M059J (cell line): ENCODE results near the gene TAOK3. TPM values are rescaled to one million over a fixed set of nuclear protein-coding genes. Genes with fewer than 3 reads are reported as not detected.
A peak's percentile ranks its signal among the peaks of the same experiment; 100 is the strongest.
"Not testable (repeated sequence)": the region's sequence is repeated elsewhere in the genome, so short reads cannot be mapped to it uniquely, and the experiment has no call there.

ENCODE experiments used
- DNase-seq: peaks from one replicate; pipeline ENCODE4 v3.0.0-alpha.2; 2012; ENCODE audit warnings: low read depth
- total RNA-seq: library from RNA; depleted of rRNA; stranded (reverse); fragments of >200 nt; shearing (Covaris generic); gene quantifications from 2 replicates; pipeline ENCODE4 v1.2.3, GENCODE V29; 2014

Gene TAOK3
- total RNA-seq, 1 experiment from 2014 or later = 21.9 TPM

DNA sequence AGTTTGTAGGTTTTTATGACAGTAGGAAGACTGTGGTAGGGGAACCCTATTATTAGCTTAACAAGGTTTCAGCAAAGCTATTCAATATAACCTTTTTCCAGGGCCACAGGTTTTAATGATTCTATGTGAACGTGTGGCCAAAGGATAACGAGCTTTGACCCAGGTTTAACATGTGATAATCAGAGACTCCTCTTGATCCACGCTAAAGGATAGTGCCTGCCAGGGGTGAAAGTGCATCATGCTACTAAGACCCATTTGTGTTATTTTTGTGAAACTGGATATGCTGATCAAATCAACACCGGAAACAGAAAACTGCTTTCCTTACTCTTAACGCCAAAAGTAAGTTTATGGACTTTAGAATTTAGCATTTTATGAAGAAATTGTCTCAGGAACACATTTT lies 909 bp upstream of the TAOK3 start:
- no peak for DNase-seq

DNA sequence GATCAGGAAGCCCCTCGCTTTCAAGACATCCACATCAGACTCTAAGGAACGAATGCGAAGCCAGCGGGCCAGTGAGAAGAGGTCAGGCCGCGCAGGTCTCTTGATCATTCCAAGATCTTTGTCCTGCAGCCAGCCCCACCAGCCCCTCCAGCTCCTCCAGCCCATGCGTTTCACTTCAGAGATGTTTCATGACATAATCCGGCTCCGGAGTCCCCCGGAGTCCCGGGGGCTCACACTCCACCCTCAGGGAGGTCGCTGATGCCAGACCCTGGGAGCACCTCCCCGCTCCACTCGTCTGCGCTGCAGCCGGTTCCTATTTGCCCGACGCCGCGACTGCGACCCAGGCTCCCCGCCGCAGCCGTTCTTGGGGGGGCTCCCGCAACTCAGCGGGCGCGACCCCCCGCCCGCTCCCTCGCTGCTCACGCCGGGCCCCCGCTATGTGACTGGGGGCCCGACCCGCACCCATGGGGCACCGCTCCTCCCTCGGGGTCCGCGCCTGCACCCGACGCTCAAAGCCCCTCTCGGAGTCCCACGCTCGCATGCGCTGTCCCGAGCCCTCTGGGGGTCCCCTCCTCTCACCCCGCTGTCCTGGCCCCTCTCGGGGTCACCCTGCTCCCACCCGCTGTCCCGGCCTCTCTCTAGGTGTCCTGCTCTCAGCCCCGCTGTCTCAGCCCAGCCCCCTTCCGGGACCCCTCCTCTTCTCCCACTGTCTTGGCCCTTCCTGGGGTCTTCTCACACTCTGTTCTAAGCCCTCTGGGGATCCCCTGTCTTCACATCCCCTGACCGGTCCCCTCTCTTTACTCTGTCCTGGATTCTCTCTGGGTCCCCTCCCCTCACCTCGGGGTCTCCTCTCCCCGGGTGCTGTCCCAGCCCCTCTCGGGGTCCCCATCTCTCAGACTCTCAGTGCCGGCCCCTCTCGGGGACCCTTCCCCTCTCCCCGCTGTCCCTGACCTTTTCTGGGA lies 1.1 kb downstream of the TAOK3 start:
- peak; percentile 24 for DNase-seq

GRCh38 chr12:118370601-118371000 lies 2.1 kb downstream of the TAOK3 start:
- DNase-seq = no peak

GRCh38 chr12:118368821-118369220 lies 3.9 kb downstream of the TAOK3 start:
- DNase-seq = no peak

GRCh38 chr12:118361889-118362288 lies 10.8 kb downstream of the TAOK3 start:
- DNase-seq = no peak

DNA sequence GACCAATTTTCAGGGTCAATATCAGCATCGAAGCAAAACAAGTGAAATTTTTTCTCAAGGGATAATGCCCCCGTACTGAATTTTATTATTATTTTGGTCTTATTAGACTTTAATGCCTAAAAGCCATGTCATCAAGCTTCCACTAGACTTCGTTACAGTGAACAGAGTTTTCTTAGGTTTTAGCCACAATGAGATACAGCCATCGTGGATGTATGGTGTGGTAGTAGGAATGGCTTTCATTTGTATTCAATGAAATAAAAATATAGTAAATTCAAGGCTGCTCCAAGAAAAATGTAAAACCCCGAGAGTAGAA lies 11.7 kb downstream of the TAOK3 start:
- no peak for DNase-seq

- no peak for DNase-seq
Observed at GRCh38 chr12:118359541-118359915, 13.2 kb downstream of the TAOK3 start.

GRCh38 chr12:118358612-118359540 lies 13.8 kb downstream of the TAOK3 start:
- no peak for DNase-seq

DNA sequence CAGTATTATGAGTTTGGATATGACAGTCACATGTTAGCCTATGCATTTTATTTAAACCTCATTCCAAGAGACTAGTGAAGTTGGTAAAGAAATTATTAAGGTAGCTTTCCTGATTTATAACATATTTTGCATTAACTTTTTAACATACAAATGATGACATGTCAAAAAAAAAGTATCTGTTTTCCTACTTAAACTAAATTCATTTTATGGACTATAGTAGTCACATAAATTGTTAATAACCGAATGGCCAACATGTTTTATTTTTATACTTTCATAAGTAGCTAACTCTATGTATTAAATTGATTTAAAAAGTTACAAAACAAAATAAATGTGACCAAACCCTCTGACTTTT lies 14.7 kb downstream of the TAOK3 start:
- DNase-seq = no peak

GRCh38 chr12:118357257-118358007 lies 15.3 kb downstream of the TAOK3 start:
- DNase-seq = peak; percentile 65

DNA sequence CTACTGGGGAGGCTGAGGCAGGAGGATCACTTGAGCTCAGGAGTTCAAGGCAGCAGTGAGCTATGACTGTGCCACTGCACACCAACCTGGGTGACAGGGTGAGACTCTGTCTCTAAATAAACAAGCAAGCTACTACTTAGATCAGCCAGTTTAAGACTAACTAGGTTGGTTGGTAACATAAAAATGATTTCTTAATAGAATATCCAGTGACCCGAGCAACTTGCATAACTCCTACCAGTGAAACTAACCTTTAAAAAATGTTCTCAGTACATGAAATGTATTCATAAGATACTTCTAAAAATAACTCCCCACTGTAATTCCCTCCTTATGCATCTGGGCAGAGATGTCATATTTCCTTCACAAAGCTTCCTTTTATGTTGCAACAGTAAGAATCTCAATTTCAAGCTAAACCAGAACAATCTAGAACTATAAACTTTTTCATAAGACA lies 15.9 kb downstream of the TAOK3 start:
- DNase-seq = peak; percentile 44

DNA sequence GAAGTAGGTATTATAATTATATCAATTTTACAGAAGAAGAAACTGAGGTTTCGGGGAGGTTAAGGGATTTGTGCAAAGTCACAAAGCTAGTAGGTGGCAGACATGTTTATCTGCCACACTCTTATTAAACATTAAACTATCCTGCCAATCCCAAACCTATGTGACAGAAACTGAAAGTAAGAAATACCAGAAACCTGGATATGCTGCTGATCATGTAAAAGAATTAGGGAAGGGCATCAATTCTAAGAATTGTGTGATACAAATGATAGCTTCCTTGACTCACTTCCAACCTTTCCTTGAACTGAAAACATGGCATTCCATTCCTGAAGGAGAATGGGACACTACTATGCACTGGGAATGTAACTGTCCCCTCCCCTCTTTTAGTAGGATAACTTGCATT lies 16.9 kb downstream of the TAOK3 start:
- DNase-seq = peak; percentile 35

DNA sequence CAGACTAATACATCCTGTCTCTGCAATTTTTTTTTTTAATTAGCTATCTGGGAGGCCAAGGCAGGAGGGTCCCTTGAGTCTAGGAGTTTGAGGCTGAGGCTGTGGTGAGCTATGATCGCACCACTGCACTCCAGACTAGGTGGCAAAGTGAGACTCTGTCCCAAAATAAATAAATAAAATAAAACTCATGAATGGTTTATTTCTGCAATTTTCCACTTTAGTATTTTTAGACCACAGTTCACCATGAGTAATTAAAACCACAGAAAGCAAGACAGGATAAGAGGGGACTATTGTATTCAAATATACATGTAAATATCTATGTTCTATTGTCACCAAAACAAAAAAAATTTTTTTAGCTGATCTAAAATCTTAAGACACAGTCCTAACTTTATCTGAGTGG lies 17.8 kb downstream of the TAOK3 start:
- peak; percentile 63 for DNase-seq

- DNase-seq = not testable (repeated sequence)
Observed at GRCh38 chr12:118354503-118354902, 18.2 kb downstream of the TAOK3 start.

DNA sequence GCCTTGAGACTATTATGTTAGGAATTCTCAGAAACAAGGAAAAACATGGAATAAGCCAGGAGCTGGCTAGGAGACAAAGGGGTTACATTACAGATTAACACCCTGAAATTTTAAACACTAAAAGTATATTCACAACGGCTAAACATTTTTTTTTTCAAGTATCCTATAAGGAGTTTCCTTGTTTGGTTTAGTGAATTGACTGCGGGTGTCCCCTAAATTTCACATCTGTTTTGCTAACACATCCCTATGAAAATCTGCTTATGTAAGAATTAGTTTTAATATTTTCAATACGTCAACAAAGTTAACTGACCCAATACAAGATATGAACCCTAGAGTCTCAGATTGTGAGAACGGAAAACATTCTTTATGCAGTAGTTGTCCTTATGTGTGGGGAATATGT lies 19.0 kb downstream of the TAOK3 start:
- no peak for DNase-seq

DNA sequence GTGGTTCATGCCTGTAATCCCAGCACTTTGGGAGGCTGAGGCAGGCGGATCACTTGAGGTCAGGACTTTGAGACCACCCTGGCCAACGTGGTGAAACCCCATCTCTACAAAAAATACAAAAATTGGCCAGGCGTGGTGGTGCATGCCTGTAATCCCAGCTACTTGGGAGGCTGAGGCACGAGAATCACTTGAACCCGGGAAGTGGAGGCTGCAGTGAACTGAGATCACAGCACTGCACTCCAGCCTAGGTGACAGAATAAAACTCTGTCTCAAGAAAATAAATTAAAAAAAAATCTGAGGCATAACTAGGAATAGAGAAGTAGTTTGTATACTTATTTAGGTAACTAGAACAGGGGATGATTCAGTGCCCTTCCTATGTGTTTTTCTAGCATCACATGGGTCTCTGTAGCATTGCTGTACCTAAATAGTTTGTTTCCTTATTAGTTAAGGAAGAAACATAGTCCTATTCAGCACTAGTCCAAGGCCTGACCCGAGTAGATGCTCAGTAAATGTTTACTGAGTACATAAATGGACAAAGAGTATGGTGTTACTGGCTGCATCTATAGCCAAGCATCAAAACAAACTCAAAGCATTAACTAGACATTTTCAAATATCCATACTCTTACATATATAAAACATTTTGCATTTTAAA lies 21.7 kb downstream of the TAOK3 start:
- no peak for DNase-seq

DNA sequence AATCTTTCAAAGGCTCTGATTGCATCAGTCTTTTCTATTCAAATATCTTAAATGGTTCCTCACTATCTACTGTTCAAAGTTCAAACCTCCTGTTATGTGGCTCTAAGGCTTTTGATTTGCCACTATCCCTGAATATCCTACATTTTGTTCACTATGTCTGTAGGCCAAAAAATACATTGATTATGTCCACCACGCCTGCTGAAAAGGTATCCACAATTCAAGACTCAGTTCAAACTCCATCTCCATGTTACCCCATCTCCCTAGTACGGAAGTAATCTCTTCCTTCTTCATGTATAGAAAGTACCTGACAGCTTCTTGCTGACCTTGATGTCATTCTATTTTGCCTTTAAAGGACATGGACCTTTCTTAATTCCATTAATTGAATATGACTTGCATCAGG lies 24.8 kb downstream of the TAOK3 start:
- no peak for DNase-seq

- no peak for DNase-seq
Observed at GRCh38 chr12:118346895-118347294, 25.8 kb downstream of the TAOK3 start.

GRCh38 chr12:118345355-118345754 lies 27.4 kb downstream of the TAOK3 start:
- DNase-seq = no peak

GRCh38 chr12:118344829-118345228 lies 27.9 kb downstream of the TAOK3 start:
- DNase-seq = no peak

DNA sequence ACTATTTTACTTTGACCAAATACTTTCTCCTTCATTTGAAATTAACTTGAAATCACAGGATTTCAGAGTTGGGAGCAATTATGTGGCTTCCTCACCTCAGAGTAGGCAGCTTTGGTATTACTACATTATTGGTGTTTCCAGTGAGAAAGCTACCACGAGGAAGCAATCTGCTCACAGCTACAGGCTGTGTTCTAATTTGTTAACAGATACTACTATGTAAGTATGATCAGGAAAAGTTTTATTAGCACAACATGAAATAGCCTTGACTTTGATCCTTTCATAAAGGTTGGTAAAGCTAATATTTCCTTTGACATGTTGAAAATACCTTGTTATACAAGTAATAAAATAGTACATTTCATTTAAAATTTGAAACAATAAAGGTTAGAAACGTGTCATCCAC lies 30.6 kb downstream of the TAOK3 start:
- no peak for DNase-seq
